HCT116 (cell line): ENCODE measurements around the gene KCMF1. TPM values are rescaled to one million over a fixed set of nuclear protein-coding genes. Genes with fewer than 3 reads are reported as not detected.

ENCODE experiments used
- ATAC-seq: fragments of 200-7000 bp; cut with Tn5 transposase; 2 replicates; pipeline ENCODE4 v1.9.1; 2020; ENCODE audit warnings: mild to moderate bottlenecking, moderate library complexity
- BruUV-seq: library from RNA; stranded (reverse); fragments of 400-500 nt; replicated peaks from 2 replicates; lab custom pipeline; 2021; lab: Mats Ljungman, UMichigan
- CTCF ChIA-PET: fragments of 300-600 bp; sonication (Branson Sonifier 250); formaldehyde crosslinking; loops from one replicate; lab custom pipeline; 2021; ENCODE audit warnings: antibody characterized with exemption; lab: Charles Lee
- POLR2A ChIA-PET: fragments of 300-600, 350-600 bp; sonication (Branson Sonifier 250); formaldehyde crosslinking; loops from one replicate; lab custom pipeline; 2021; ENCODE audit warnings: antibody characterized with exemption; lab: Charles Lee
- RAD21 ChIA-PET, 2 experiments: fragments of 300-600 bp; sonication (Branson Sonifier 250); formaldehyde crosslinking; loops; one replicate each; lab custom pipeline; 2023; ENCODE audit warnings: low total read pairs in 2 of 2; ENCODE audit not compliant: uncharacterized antibody in 2 of 2, unreplicated experiment in 2 of 2, low non-redundant PET in 1 of 2; lab: Charles Lee
- DNase-seq: peaks from one replicate; pipeline ENCODE4 v3.0.0-alpha.2; 2010; ENCODE audit warnings: low read depth, low spot score
- H2AFZ ChIP-seq: fragments of 200-600 bp; shearing (Covaris generic), sonication (generic); 2 replicates; pipeline ENCODE4 v1.6.1; 2017; ENCODE audit warnings: low read depth, mixed run types, mixed read lengths, antibody characterized with exemption, low read length; ENCODE audit not compliant: poor library complexity, severe bottlenecking
- H3K27ac ChIP-seq: 2 replicates; pipeline ENCODE4 v1.5.1; 2012; ENCODE audit warnings: low read depth, low read length
- H3K27me3 ChIP-seq: fragments of 200-600 bp; sonication (generic); 2 replicates; pipeline ENCODE4 v1.6.1; 2016; ENCODE audit warnings: mixed run types, low read length, mixed read lengths; ENCODE audit not compliant: insufficient read depth
- H3K36me3 ChIP-seq, 2 experiments: fragments of 200-500 bp in 1 of 2; fragments of 200-600 bp in 1 of 2; sonication (Bioruptor generic) in 1 of 2; sonication (generic) in 1 of 2; 2 replicates each; pipeline versions ENCODE4 v1.5.1 to v1.6.1; 2014 to 2016; ENCODE audit warnings: low read length in 2 of 2, inconsistent platforms in 1 of 2, mixed read lengths in 1 of 2, mixed run types in 1 of 2; ENCODE audit not compliant: insufficient read depth in 2 of 2, control insufficient read depth in 1 of 2
- H3K4me1 ChIP-seq, 2 experiments: fragments of 200-600 bp in 1 of 2; sonication (generic) in 1 of 2; 2 replicates each; pipeline versions ENCODE4 v1.5.1 to v1.6.1; 2012 to 2017; ENCODE audit warnings: low read length in 2 of 2, inconsistent platforms in 1 of 2, mild to moderate bottlenecking in 1 of 2, mixed read lengths in 1 of 2, mixed run types in 1 of 2, moderate library complexity in 1 of 2; ENCODE audit not compliant: insufficient read depth in 2 of 2, control insufficient read depth in 1 of 2
- H3K4me2 ChIP-seq: fragments of 200-600 bp; sonication (generic); 2 replicates; pipeline ENCODE4 v1.6.1; 2017; ENCODE audit warnings: mixed run types, low read length, mixed read lengths
- H3K4me3 ChIP-seq, 2 experiments: fragments of 200-600 bp in 1 of 2; sonication (generic) in 1 of 2; replicated peaks in 1 of 2; 2 replicates each; pipeline ENCODE4 v1.5.1; 2011 to 2016; ENCODE audit warnings: low read length in 2 of 2, control low read depth in 1 of 2, low read depth in 1 of 2, mild to moderate bottlenecking in 1 of 2, mixed read lengths in 1 of 2, mixed run types in 1 of 2
- H3K79me2 ChIP-seq: fragments of 200-600 bp; sonication (generic); 2 replicates; pipeline ENCODE4 v1.6.1; 2017; ENCODE audit warnings: mild to moderate bottlenecking, mixed run types, low read length, moderate library complexity, mixed read lengths; ENCODE audit not compliant: insufficient read depth
- H3K9ac ChIP-seq: fragments of 200-600 bp; sonication (generic); 2 replicates; pipeline ENCODE4 v1.6.1; 2016; ENCODE audit warnings: low read length, mixed read lengths
- H3K9me2 ChIP-seq: fragments of 200-600 bp; sonication (generic), shearing (Covaris generic); 2 replicates; pipeline ENCODE4 v1.6.1; 2017; ENCODE audit warnings: mixed run types, mild to moderate bottlenecking, moderate library complexity; ENCODE audit not compliant: insufficient read depth
- H3K9me3 ChIP-seq, 2 experiments: fragments of 200-500 bp in 1 of 2; fragments of 200-600 bp in 1 of 2; sonication (Bioruptor generic) in 1 of 2; sonication (generic) in 1 of 2; 2 replicates each; pipeline ENCODE4 v1.6.1; 2014 to 2017; ENCODE audit warnings: low read length in 2 of 2, mixed read lengths in 2 of 2, inconsistent platforms in 1 of 2, low read depth in 1 of 2, mild to moderate bottlenecking in 1 of 2, mixed run types in 1 of 2, moderate library complexity in 1 of 2; ENCODE audit not compliant: control insufficient read depth in 1 of 2, insufficient read depth in 1 of 2
- H4K20me1 ChIP-seq: fragments of 200-600 bp; sonication (generic), shearing (Covaris generic); 2 replicates; pipeline ENCODE4 v1.6.1; 2017; ENCODE audit warnings: mixed run types, mild to moderate bottlenecking, moderate library complexity; ENCODE audit not compliant: insufficient read depth
- CEBPB ChIP-seq: IDR thresholded peaks from 2 replicates; pipeline ENCODE4 v1.6.1; 2012; ENCODE audit warnings: low read depth
- EGR1 ChIP-seq: IDR thresholded peaks from 2 replicates; pipeline ENCODE4 v1.6.1; 2012; ENCODE audit warnings: low read depth
- ELF1 ChIP-seq: IDR thresholded peaks from 2 replicates; pipeline ENCODE4 v1.6.1; 2012; ENCODE audit warnings: low read depth, borderline replicate concordance
- EZH2 ChIP-seq: fragments of 200-600 bp; sonication (generic); IDR thresholded peaks from 2 replicates; pipeline ENCODE4 v1.6.1; 2017; ENCODE audit warnings: antibody characterized with exemption, mixed run types
- FOSL1 ChIP-seq: IDR thresholded peaks from 2 replicates; pipeline ENCODE4 v1.6.1; 2012; ENCODE audit warnings: low read depth
- POLR2AphosphoS5 ChIP-seq: IDR thresholded peaks from 2 replicates; pipeline ENCODE4 v1.6.1; 2011; ENCODE audit warnings: mild to moderate bottlenecking, low read depth, low read length, moderate library complexity
- RAD21 ChIP-seq: IDR thresholded peaks from 2 replicates; pipeline ENCODE4 v1.6.1; 2012; ENCODE audit warnings: low read depth, mild to moderate bottlenecking
- SIN3A ChIP-seq: IDR thresholded peaks from 2 replicates; pipeline ENCODE4 v1.6.1; 2012; ENCODE audit warnings: low read depth
- SRF ChIP-seq: IDR thresholded peaks from 2 replicates; pipeline ENCODE4 v1.6.1; 2012; ENCODE audit warnings: low read depth
- TCF7L2 ChIP-seq: IDR thresholded peaks from 2 replicates; pipeline ENCODE4 v1.7.0; 2011; ENCODE audit warnings: borderline replicate concordance, inconsistent platforms; ENCODE audit not compliant: insufficient read depth, insufficient read length; ENCODE audit errors: extremely low read depth
- YY1 ChIP-seq: IDR thresholded peaks from 2 replicates; pipeline ENCODE4 v1.6.1; 2011; ENCODE audit warnings: low read length, low read depth, moderate library complexity, mild to moderate bottlenecking; ENCODE audit not compliant: insufficient replicate concordance; ENCODE audit errors: extremely low read depth
- ZNF274 ChIP-seq: fragments of 200-500 bp; sonication (Bioruptor generic); IDR thresholded peaks from 2 replicates; pipeline ENCODE4 v1.6.1; 2014; ENCODE audit warnings: mild to moderate bottlenecking, low read depth, low read length, inconsistent platforms
- intact Hi-C: fragments of 100-400 bp; cut with micrococcal nuclease; formaldehyde crosslinking; loops from 2 replicates; pipeline ENCODE4 v1.10.0; 2022
- total RNA-seq: library from RNA; stranded (reverse); gene quantifications from one replicate; pipeline ENCODE4 v1.2.1, GENCODE V29; 2021; ENCODE audit not compliant: unreplicated experiment
- TF ChIP-seq, protein P1 (sequence below): IDR thresholded peaks from 2 replicates; pipeline ENCODE4 v1.6.1; 2012
- TF ChIP-seq, protein P2 (sequence below): IDR thresholded peaks from 2 replicates; pipeline ENCODE4 v1.6.1; 2012; ENCODE audit warnings: low read depth
- TF ChIP-seq, protein P3 (sequence below): IDR thresholded peaks from 2 replicates; pipeline ENCODE4 v1.6.1; 2011; ENCODE audit warnings: mild to moderate bottlenecking, low read length, moderate library complexity; ENCODE audit not compliant: insufficient replicate concordance; ENCODE audit errors: extremely low read depth
- TF ChIP-seq, protein P4 (sequence below), 3 experiments: fragments of 200-600 bp in 1 of 3; sonication (generic) in 1 of 3; IDR thresholded peaks in 2 of 3; conservative IDR thresholded peaks in 1 of 3; 2 replicates each; pipeline ENCODE4 v1.5.1; 2012 to 2017; ENCODE audit warnings: low read depth in 2 of 3, low read length in 2 of 3, antibody characterized with exemption in 1 of 3, borderline replicate concordance in 1 of 3, control low read depth in 1 of 3, mild to moderate bottlenecking in 1 of 3, mixed read lengths in 1 of 3, mixed run types in 1 of 3, moderate library complexity in 1 of 3; ENCODE audit not compliant: insufficient read depth in 1 of 3

The KCMF1 gene
- total RNA-seq, 1 experiment from 2014 or later, result 119 TPM

DNA sequence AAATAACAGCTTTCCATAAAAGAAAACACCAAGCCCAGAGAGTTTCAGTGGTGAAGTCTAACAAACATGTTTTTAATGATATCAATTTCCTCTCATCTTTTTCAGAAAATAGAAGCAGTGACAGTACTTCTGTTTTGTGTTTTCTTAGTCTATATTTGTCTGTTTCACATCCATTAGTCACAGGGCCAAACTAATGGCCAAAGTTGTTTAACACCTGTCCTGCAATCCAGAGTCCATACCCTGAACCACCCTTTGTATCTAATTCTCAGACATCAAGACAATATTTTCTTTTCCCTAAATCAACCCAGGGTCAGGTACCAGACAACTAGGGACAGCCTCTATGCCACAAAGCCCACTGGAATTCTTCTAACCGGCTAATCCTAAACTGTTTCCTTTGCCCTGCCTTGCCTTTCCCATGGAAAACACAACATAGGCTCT, 39.6 kb upstream of the KCMF1 start:
- no peaks in the 10 kb centered on the region for H3K9me2 ChIP-seq
- H2AFZ ChIP-seq, result no peak overlapping the region
- H3K79me2 ChIP-seq, result no peaks in the 10 kb centered on the region
- no peak overlapping the region for H3K4me3 ChIP-seq
- H4K20me1 ChIP-seq, result no peaks in the 10 kb centered on the region
- no peaks in the 10 kb centered on the region for H3K36me3 ChIP-seq
- H3K27me3 ChIP-seq, result no peaks in the 10 kb centered on the region
- ATAC-seq, result no peak
- ChIA-PET RAD21 (no interaction called here), POLR2A (interaction anchor here (1.2 kb wide), 1 partner anchor 27 kb away, joined by 3 read pairs; no protein-coding TSS in a partner anchor), CTCF (no interaction called here)
- TF ChIP-seq, protein P1, sequence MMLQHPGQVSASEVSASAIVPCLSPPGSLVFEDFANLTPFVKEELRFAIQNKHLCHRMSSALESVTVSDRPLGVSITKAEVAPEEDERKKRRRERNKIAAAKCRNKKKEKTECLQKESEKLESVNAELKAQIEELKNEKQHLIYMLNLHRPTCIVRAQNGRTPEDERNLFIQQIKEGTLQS, result no peak
- TF ChIP-seq FOSL1 (no peak), POLR2AphosphoS5 (no peak), YY1 (no peak), TCF7L2 (no peak), EGR1 (no peak), CEBPB (no peak), ELF1 (no peak), EZH2 (no peak), ZNF274 (no peak), RAD21 (no peak), SIN3A (no peak), SRF (no peak)
- TF ChIP-seq, protein P2, sequence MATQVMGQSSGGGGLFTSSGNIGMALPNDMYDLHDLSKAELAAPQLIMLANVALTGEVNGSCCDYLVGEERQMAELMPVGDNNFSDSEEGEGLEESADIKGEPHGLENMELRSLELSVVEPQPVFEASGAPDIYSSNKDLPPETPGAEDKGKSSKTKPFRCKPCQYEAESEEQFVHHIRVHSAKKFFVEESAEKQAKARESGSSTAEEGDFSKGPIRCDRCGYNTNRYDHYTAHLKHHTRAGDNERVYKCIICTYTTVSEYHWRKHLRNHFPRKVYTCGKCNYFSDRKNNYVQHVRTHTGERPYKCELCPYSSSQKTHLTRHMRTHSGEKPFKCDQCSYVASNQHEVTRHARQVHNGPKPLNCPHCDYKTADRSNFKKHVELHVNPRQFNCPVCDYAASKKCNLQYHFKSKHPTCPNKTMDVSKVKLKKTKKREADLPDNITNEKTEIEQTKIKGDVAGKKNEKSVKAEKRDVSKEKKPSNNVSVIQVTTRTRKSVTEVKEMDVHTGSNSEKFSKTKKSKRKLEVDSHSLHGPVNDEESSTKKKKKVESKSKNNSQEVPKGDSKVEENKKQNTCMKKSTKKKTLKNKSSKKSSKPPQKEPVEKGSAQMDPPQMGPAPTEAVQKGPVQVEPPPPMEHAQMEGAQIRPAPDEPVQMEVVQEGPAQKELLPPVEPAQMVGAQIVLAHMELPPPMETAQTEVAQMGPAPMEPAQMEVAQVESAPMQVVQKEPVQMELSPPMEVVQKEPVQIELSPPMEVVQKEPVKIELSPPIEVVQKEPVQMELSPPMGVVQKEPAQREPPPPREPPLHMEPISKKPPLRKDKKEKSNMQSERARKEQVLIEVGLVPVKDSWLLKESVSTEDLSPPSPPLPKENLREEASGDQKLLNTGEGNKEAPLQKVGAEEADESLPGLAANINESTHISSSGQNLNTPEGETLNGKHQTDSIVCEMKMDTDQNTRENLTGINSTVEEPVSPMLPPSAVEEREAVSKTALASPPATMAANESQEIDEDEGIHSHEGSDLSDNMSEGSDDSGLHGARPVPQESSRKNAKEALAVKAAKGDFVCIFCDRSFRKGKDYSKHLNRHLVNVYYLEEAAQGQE, result no peak
- TF ChIP-seq, protein P3, sequence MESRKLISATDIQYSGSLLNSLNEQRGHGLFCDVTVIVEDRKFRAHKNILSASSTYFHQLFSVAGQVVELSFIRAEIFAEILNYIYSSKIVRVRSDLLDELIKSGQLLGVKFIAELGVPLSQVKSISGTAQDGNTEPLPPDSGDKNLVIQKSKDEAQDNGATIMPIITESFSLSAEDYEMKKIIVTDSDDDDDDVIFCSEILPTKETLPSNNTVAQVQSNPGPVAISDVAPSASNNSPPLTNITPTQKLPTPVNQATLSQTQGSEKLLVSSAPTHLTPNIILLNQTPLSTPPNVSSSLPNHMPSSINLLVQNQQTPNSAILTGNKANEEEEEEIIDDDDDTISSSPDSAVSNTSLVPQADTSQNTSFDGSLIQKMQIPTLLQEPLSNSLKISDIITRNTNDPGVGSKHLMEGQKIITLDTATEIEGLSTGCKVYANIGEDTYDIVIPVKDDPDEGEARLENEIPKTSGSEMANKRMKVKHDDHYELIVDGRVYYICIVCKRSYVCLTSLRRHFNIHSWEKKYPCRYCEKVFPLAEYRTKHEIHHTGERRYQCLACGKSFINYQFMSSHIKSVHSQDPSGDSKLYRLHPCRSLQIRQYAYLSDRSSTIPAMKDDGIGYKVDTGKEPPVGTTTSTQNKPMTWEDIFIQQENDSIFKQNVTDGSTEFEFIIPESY, result no peak
- TF ChIP-seq, protein P4, sequence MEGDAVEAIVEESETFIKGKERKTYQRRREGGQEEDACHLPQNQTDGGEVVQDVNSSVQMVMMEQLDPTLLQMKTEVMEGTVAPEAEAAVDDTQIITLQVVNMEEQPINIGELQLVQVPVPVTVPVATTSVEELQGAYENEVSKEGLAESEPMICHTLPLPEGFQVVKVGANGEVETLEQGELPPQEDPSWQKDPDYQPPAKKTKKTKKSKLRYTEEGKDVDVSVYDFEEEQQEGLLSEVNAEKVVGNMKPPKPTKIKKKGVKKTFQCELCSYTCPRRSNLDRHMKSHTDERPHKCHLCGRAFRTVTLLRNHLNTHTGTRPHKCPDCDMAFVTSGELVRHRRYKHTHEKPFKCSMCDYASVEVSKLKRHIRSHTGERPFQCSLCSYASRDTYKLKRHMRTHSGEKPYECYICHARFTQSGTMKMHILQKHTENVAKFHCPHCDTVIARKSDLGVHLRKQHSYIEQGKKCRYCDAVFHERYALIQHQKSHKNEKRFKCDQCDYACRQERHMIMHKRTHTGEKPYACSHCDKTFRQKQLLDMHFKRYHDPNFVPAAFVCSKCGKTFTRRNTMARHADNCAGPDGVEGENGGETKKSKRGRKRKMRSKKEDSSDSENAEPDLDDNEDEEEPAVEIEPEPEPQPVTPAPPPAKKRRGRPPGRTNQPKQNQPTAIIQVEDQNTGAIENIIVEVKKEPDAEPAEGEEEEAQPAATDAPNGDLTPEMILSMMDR (IDR thresholded peaks at IDR 0.05 in 2 of 3, conservative IDR thresholded peaks at IDR 0.05 in 1 of 3; ENCODE audit: borderline replicate concordance in 1 of 3, insufficient read depth in 1 of 3, low read depth in 2 of 3, low read length in 2 of 3), result no peak
- H3K4me2 ChIP-seq, result no peak overlapping the region
- H3K4me1 ChIP-seq, result peaks cover 0 to 30% of the 10 kb centered on the region in 2 experiments; a peak in 2 of 4 replicates
- no TSS peak for BruUV-seq
- intact Hi-C loops, result no loop called here
- H3K27ac ChIP-seq, result no peak overlapping the region
- DNase-seq, result no peak
- H3K9me3 ChIP-seq, result no peaks in the 10 kb centered on the region
- H3K9ac ChIP-seq, result no peak overlapping the region
